ENCODE results near the gene CWF19L2.

- TF ChIP-seq POLR2A (IDR thresholded peaks at IDR 0.05): no peak
- no peak for TF ChIP-seq CTCF (IDR thresholded peaks at IDR 0.05)
These were observed 48.8 kb downstream of the CWF19L2 start for GRCh38 chr11:107408762-107409211.
